Measurements from ENCODE around the gene GFI1. TPM values are rescaled to one million over a fixed set of nuclear protein-coding genes. Genes with fewer than 3 reads are reported as not detected.

GFI1 gene
- total and polyA plus RNA-seq, 8 donors = 0.37 to 34.4 (median 1.2) TPM

DNA sequence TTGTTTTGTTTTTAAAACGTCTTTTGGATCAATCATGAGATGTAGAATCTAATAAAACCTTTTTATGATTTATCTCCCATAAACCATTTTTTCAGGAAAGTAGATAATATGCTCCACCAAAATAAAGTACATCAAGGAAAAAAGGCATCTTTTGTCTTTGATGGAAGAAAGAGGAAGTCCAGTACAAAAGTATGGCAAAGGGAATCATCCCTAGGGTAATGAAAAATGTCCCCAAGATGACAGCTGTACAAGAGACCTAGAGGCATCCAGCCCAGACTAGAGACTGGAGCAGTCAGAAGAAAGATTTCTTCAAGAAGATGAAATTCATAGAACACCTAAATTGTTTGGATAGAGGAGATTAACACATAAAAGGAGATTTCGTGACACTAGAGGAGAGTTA, 32.3 kb upstream of the GFI1 start:
- TF ChIP-seq EP300 (IDR thresholded peaks at IDR 0.05) (no peak), POLR2AphosphoS5 (IDR thresholded peaks at IDR 0.05) (no peak), POLR2A (IDR thresholded peaks at IDR 0.05) (no peak)
- TF ChIP-seq, protein P1, sequence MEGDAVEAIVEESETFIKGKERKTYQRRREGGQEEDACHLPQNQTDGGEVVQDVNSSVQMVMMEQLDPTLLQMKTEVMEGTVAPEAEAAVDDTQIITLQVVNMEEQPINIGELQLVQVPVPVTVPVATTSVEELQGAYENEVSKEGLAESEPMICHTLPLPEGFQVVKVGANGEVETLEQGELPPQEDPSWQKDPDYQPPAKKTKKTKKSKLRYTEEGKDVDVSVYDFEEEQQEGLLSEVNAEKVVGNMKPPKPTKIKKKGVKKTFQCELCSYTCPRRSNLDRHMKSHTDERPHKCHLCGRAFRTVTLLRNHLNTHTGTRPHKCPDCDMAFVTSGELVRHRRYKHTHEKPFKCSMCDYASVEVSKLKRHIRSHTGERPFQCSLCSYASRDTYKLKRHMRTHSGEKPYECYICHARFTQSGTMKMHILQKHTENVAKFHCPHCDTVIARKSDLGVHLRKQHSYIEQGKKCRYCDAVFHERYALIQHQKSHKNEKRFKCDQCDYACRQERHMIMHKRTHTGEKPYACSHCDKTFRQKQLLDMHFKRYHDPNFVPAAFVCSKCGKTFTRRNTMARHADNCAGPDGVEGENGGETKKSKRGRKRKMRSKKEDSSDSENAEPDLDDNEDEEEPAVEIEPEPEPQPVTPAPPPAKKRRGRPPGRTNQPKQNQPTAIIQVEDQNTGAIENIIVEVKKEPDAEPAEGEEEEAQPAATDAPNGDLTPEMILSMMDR (IDR thresholded peaks at IDR 0.05) = no peak
- intact Hi-C loops (cut with DNase I; ENCODE audit: low total_unique reads) = no loop called here
- H3K27ac ChIP-seq = no peak overlapping the region
- H3K36me3 ChIP-seq = peaks cover 0 to 22% (median 10%) of the 10 kb centered on the region in 4 donors
- DNase-seq = no peak
- no peaks in the 10 kb centered on the region for H3K9me3 ChIP-seq
- WGBS, 5 donors = 76 to 84% (median 79%) methylated on average over 2 of the region's 2 CpGs
- no peak overlapping the region for H3K4me3 ChIP-seq
- no peaks in the 10 kb centered on the region for H3K4me1 ChIP-seq
- no peaks in the 10 kb centered on the region for H3K27me3 ChIP-seq

DNA sequence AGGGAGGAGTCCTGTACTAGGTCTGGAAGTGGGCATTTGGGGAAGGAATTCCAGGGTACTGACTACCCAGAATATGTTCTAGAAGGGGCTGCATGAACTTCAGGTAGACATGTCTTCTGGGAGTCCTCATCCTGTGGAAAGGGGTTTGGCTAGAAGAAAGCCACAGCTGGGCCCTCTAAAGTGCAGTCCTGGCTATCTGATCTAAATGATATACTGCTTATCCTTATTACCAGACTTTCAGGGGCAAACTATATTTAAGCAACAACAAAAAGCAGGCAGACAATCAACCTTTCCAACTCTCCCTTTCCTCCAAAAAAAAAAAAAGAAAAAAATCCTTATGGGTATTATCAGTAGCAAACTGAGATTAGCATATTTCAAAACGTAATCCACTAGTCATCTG, 29.8 kb upstream of the GFI1 start:
- no peaks in the 10 kb centered on the region for H3K4me1 ChIP-seq
- H3K27ac ChIP-seq = no peak overlapping the region
- no peaks in the 10 kb centered on the region for H3K9me3 ChIP-seq
- no peaks in the 10 kb centered on the region for H3K27me3 ChIP-seq
- TF ChIP-seq EP300 (IDR thresholded peaks at IDR 0.05) (no peak), POLR2AphosphoS5 (IDR thresholded peaks at IDR 0.05) (no peak)
- intact Hi-C loops (cut with DNase I; ENCODE audit: low total_unique reads) = no loop called here
- no peak overlapping the region for H3K4me3 ChIP-seq
- 75 to 95% (median 83%) methylated on average over 1 of the region's 1 CpG for WGBS, 5 donors
- peaks cover 0 to 34% (median 17%) of the 10 kb centered on the region in 4 donors for H3K36me3 ChIP-seq
- DNase-seq = no peak

DNA sequence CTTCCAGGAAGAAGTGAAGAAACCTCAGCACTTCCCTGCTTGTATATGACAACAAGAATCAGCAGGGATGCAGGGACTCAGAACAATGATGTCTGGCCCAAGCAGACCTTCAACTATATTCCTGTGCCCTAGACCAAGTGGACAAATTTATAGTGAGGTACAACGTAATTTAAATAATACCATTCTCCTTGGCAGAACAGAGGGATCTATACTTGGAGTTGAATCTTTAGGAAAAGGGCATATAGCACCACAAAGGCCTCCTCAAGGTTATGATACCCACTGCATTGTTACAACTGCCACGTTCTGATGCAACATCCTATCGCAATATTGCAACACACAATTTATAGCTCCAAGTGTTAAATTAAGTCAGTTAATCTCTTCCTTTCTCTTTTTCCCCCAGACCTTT, 29.1 kb upstream of the GFI1 start:
- intact Hi-C loops (cut with DNase I; ENCODE audit: low total_unique reads) = no loop called here
- 77 to 95% (median 91%) methylated on average over 3 of the region's 3 CpGs for WGBS, 5 donors

DNA sequence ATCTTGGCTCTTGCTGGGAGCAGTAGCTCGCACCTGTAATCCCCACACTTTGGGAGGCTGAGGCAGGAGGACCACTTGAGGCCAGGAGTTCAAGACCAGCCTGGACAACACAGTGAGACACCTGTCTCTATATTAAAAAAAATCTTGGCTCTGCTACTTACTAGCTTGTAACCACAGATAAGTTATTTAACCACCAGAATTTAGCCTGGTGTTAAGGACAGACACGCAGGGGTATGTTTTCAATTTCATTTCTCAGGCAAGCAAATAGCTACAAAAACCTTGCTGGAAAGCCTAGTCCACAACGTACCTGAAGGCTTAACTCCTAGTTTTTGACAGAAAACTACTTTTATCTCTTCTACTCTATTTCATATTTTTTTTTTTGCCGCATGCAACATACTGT, 24.8 kb upstream of the GFI1 start:
- Histone ChIP-seq H3K27ac (no peak overlapping the region), H3K27me3 (no peaks in the 10 kb centered on the region), H3K36me3 (peaks cover 0 to 16% (median 9%) of the 10 kb centered on the region in 4 donors), H3K9me3 (no peaks in the 10 kb centered on the region), H3K4me3 (no peak overlapping the region), H3K4me1 (no peaks in the 10 kb centered on the region)
- TF ChIP-seq POLR2A (IDR thresholded peaks at IDR 0.05) = no peak
- no peak for TF ChIP-seq POLR2AphosphoS5 (IDR thresholded peaks at IDR 0.05)
- TF ChIP-seq EP300 (IDR thresholded peaks at IDR 0.05) = no peak
- TF ChIP-seq, protein P1 (IDR thresholded peaks at IDR 0.05) = no peak
- DNase-seq = no peak
- WGBS, 5 donors = 90 to 96% (median 93%) methylated on average over 4 of the region's 4 CpGs
- intact Hi-C loops (cut with DNase I; ENCODE audit: low total_unique reads) = no loop called here

More for the DNA sequence above, 29.1 kb upstream of the GFI1 start:
- Histone ChIP-seq H3K4me3 (no peak overlapping the region), H3K9me3 (no peaks in the 10 kb centered on the region), H3K27me3 (no peaks in the 10 kb centered on the region), H3K4me1 (no peaks in the 10 kb centered on the region), H3K27ac (no peak overlapping the region), H3K36me3 (peaks cover 0 to 34% (median 17%) of the 10 kb centered on the region in 4 donors)
- no peak for TF ChIP-seq POLR2AphosphoS5 (IDR thresholded peaks at IDR 0.05)
- no peak for TF ChIP-seq POLR2A (IDR thresholded peaks at IDR 0.05)
- no peak for TF ChIP-seq EP300 (IDR thresholded peaks at IDR 0.05)
- TF ChIP-seq, protein P1 (IDR thresholded peaks at IDR 0.05) = no peak
- no peak for DNase-seq

DNA sequence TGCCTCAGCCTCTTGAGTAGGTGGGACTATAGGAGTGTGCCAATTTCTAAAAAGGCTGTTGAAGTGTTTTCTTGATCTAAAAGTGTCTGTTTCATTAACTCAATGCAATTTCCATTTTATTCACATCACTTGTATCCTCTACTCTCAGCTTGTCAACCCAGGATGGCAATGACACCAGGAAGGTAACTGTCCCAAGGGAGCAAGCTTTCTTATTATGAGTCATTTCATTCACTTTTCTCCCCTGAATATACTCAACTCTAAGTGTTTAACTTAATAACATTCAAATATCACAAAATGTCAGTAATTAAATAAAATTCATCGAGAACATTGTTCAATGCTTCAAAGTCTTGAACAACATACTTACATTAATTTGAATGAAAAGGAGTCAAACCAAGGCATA, 22.9 kb upstream of the GFI1 start:
- 96 to 98% (median 98%) methylated on average over 1 of the region's 1 CpG for WGBS, 5 donors
- intact Hi-C loops (cut with DNase I; ENCODE audit: low total_unique reads) = no loop called here
- Histone ChIP-seq H3K27me3 (no peaks in the 10 kb centered on the region), H3K36me3 (peaks cover 0 to 16% (median 9%) of the 10 kb centered on the region in 4 donors), H3K4me3 (no peak overlapping the region), H3K27ac (no peak overlapping the region), H3K4me1 (no peaks in the 10 kb centered on the region), H3K9me3 (no peaks in the 10 kb centered on the region)
- TF ChIP-seq EP300 (IDR thresholded peaks at IDR 0.05) (no peak), POLR2A (IDR thresholded peaks at IDR 0.05) (no peak), POLR2AphosphoS5 (IDR thresholded peaks at IDR 0.05) (no peak)
- TF ChIP-seq, protein P1 (IDR thresholded peaks at IDR 0.05) = no peak
- DNase-seq = no peak
